GM23248 (cell line): ENCODE results near the gene BLACAT1.

ENCODE experiments used
- EZH2 ChIP-seq: fragments of 200-600 bp; sonication (generic); IDR thresholded peaks from 2 replicates; pipeline ENCODE4 v1.6.1; 2018; ENCODE audit warnings: antibody characterized with exemption, mild to moderate bottlenecking; ENCODE audit not compliant: insufficient read depth, poor library complexity, severe bottlenecking
- EZH2phosphoT487 ChIP-seq: fragments of 200-600 bp; sonication (generic); IDR thresholded peaks from 2 replicates; pipeline ENCODE4 v1.6.1; 2018; ENCODE audit warnings: antibody characterized with exemption, moderate library complexity, mild to moderate bottlenecking, low read depth; ENCODE audit not compliant: insufficient read depth

- no peak for TF ChIP-seq EZH2
- TF ChIP-seq EZH2phosphoT487, result no peak
Observed at GRCh38 chr1:205477121-205477758, 21.4 kb upstream of the BLACAT1 start.
